Measurements from ENCODE around the gene OR9Q1.
"Not testable (repeated sequence)": the region's sequence is repeated elsewhere in the genome, so short reads cannot be mapped to it uniquely, and the experiment has no call there.

The OR9Q1 gene, protein sequence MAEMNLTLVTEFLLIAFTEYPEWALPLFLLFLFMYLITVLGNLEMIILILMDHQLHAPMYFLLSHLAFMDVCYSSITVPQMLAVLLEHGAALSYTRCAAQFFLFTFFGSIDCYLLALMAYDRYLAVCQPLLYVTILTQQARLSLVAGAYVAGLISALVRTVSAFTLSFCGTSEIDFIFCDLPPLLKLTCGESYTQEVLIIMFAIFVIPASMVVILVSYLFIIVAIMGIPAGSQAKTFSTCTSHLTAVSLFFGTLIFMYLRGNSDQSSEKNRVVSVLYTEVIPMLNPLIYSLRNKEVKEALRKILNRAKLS

DNA sequence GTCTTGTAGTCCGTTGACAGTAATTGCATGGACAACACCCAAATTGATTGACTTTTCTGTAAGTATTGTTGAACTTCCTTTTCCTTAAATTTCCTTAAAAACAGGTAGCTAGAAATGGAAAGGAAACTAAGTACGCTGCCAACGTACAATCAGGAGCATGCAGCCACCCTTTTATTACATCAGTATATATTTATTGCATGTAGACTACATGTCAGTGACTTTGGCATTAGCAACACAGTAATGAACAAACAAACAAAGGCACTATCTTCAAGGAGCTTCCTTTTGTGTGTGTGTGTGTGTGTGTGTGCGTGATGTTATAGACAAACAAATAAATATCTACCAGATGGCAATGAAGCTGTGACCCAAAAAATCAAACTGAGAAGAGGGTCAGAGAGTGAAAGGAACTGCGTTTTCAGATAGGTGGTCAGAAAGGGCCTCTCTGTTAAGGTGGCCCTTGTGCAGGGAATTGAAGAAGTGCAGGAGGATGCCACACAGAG is at the start of gene OR9Q1:
Gene OR9Q1 (plus strand): TSS at position 447 of the 497 bp plus-strand sequence. CDS start 155,564 bp downstream, outside the sequence.
- DNase-seq (ENCODE audit: low read depth) = no peak

DNA sequence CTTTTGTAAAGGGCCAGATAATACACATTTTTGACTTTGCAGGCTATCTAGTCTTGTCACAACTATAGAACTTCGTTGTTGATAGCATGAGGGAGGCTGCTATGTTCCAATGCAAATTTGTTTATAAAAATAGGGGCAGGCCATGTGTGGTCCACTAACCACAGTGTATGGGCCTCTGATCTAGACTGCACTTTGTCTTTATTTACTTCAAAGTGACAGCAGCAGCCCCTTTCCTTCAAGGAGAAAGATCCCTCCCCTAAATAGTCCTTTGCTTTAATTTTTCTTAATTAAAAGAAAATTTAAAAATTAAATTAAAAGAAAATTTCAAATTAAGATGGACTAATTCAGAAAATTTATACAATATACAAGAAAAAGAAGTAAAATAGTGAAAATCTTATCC is 49.5 kb upstream of the OR9Q1 start:
- no peak for DNase-seq (ENCODE audit: low read depth)

- no peak for DNase-seq (ENCODE audit: low read depth)
Observed at GRCh38 chr11:57974848-57975601, 48.7 kb upstream of the OR9Q1 start.

- no peak for DNase-seq (ENCODE audit: low read depth)
Observed at GRCh38 chr11:57977709-57978108, 46.0 kb upstream of the OR9Q1 start.

DNA sequence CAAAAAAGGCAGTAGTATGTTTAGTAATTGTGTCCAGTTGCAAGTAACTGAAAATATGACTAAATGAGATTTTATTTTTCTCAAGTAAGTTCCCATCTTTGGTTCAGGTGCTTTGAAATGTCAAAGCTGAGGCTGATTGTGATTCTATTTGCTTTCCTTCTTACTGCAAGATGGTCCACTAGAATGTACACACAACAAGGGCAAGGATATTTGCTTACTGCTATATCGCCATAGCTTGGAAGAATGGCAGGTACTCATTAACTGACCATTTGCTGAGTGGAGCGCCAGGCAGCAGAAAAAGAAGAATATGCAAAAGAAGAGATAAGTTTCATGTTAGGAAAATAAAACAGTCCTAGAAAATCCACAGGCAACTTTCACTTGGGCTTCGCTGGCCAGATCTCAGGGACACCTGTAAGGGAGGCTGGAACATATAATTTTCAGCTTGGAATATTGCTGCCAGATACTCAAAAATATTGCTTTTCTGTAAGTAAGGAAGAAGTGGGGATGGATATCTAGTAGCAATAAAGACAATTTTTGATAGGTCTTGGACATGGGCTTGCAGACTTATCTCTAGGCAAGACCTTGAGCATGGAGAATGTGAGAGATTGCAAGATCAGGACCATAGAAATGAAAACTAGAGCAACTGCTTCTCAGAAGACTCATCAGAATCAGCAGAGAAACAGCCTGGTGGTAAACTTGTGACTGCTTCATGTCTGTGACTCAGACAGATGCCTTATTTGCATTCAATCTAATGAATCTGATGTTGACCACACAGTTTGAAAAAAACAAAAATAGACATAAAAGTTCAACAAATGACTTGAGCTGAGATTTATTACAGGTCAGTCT is 44.8 kb upstream of the OR9Q1 start:
- no peak for DNase-seq (ENCODE audit: low read depth)

GRCh38 chr11:57979532-57980079 is 44.1 kb upstream of the OR9Q1 start:
- DNase-seq (ENCODE audit: low read depth) = no peak

- no peak for DNase-seq (ENCODE audit: low read depth)
Observed at GRCh38 chr11:57980201-57980600, 43.5 kb upstream of the OR9Q1 start.

DNA sequence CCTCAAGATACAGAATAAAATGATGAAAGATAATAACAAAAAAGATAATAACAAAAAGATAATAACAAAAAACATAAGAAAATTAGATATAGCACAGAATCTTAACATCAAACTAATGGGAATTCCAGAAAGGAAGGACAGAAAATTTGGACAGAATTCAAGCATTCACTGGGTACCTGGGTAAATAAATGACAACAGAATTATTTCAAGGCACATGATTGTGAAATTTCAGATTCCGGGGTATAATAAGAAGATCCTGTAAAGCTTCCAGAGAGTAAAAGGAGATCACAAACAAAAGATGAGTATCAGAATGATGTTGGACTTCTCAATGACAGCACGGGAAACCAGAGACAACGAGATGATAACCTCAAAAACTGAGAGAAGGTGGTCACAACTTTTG is 42.1 kb upstream of the OR9Q1 start:
- no peak for DNase-seq (ENCODE audit: low read depth)

GRCh38 chr11:57982776-57983175 is 40.9 kb upstream of the OR9Q1 start:
- no peak for DNase-seq (ENCODE audit: low read depth)

DNA sequence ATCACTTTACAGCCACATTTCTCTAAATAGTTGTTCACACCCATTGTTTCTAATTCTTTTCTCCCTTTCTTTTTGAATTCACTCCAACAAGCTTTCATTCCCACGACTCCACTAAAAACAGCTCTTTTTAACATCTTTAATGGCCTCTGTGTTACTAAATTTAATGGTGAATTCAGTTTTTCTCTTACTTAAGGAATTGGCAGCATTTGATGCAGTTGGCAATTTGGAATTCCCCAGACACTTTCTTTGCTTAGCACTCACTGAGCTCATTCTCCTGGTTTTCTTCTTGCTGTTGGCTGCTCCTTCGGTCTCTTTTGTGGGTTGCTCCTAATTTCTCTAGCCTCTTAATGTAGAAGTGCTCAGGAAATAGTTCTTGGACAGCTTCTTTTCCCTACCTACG is 40.5 kb upstream of the OR9Q1 start:
- no peak for DNase-seq (ENCODE audit: low read depth)

DNA sequence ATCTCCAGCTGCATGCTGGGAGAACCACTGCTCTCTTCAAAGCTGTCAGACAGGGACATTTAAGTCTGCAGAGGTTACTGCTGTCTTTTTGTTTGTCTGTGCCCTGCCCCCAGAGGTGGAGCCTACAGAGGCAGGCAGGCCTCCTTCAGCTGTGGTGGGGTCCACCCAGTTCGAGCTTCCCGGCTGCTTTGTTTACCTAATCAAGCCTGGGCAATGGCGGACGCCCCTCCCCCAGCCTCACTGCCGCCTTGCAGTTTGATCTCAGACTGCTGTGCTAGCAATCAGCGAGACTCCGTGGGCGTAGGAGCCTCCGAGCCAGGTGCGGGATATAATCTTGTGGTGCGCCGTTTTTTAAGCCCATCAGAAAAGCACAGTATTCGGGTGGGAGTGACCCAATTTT is 24.2 kb upstream of the OR9Q1 start:
- DNase-seq (ENCODE audit: low read depth) = not testable (repeated sequence)

- not testable (repeated sequence) for DNase-seq (ENCODE audit: low read depth)
Observed at GRCh38 chr11:58000021-58000420, 23.7 kb upstream of the OR9Q1 start.

GRCh38 chr11:58000699-58001098 is 23.0 kb upstream of the OR9Q1 start:
- DNase-seq (ENCODE audit: low read depth) = no peak

- no peak for DNase-seq (ENCODE audit: low read depth)
Observed at GRCh38 chr11:58003036-58003435, 20.6 kb upstream of the OR9Q1 start.

GRCh38 chr11:58003591-58003990 is 20.1 kb upstream of the OR9Q1 start:
- no peak for DNase-seq (ENCODE audit: low read depth)

- no peak for DNase-seq (ENCODE audit: low read depth)
Observed at GRCh38 chr11:58004664-58005063, 19.0 kb upstream of the OR9Q1 start.

DNA sequence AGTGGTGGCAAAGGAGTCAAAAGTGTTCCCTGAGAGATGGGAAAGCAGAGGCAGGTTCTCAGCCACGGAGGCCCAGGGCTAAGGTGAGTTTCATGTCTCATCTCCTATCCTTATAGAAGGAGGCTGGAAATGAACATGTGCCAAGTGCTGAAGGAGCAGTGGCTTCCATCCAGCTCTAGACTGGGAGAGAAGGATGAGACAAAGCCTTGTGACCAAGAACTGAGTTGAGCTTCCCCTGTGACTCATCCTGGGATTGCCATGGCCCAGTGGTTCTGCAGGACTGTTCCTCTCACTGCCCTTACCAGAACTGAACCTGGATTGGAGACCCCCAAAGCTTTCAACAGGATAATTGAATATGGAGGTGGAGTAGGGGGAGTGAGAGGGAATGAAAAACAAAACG is 16.7 kb upstream of the OR9Q1 start:
- peak; percentile 21 for DNase-seq (ENCODE audit: low read depth)

DNA sequence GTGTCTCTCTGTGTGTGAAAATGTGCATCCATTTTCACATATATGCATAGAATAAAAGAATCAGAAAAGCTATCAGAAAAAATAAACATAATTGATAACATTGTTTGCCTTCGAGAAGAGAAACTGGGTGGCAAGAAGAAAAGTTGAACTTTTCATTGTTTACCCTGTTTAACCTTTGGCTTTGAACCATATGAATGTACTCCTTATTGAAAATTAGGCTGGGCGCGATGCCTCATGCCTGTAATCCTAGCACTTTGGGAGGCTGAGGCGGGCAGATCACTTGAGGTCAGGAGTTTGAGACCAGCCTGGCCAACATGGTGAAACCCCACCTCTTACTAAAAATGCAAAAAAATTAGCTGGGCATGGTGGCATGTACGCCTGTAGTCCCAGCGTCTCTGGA is 11.9 kb upstream of the OR9Q1 start:
- no peak for DNase-seq (ENCODE audit: low read depth)

- peak; percentile 51 for DNase-seq (ENCODE audit: low read depth)
Observed at GRCh38 chr11:58024601-58025091, 965 bp downstream of the OR9Q1 start.

DNA sequence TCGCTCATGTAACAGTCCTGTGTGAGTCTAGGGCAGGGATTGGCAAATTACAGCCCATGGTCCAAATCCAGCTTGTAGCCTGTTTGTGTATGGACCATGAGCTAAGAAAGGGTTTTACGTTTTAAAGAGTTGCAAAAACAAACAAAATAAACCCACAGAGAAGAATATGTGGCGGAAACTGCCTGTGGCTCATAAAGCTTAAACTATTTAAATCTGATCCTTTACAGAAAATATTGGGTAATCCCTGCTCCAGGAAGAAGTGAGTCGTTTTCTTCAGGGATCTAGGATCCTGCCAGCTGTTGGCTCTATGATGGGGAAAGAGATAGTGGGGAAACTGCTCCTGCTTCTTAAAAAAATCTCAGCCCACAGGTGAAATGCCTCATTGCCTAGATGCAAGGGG is 3.7 kb downstream of the OR9Q1 start:
- DNase-seq (ENCODE audit: low read depth) = peak; percentile 47

DNA sequence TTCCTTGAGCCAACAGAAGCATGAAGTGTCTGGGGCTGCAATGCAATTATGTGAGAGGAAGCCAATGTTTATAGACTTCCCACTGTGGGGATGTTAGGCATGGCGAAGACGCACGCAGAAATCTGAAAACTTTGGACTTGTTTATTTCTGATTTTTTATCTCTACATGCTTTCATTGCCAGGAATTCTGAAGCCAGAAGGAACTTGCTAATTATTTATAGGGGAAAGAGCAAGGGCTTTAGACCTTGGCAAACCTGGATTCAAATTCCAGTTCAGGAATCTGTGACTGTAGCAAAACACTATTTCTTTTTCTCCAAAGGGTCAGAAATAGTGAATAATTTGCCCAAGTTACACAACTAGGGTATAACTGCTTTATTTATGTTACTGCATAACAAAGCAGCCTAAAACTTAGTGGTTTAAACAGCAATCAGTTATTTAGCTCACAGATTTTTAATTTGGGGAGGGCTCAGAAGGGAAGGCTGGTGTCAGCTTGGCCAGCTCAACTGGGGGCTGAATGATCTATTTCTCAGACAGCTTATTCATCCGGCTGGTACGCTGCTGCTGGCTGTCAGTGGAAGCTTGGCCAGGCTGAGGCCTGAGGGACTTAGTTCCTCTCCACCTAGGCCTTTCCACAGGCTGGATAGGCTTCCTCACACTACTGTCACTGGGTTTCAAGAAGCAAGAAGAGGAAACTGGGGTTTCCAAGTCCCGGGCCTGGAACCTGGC is 5.2 kb downstream of the OR9Q1 start:
- DNase-seq (ENCODE audit: low read depth) = no peak

Measured in GM04503 (cell line).